ENCODE results near the gene ANKRD22.
"Not testable (repeated sequence)": the region's sequence is repeated elsewhere in the genome, so short reads cannot be mapped to it uniquely, and the experiment has no call there.

The ANKRD22 gene

DNA sequence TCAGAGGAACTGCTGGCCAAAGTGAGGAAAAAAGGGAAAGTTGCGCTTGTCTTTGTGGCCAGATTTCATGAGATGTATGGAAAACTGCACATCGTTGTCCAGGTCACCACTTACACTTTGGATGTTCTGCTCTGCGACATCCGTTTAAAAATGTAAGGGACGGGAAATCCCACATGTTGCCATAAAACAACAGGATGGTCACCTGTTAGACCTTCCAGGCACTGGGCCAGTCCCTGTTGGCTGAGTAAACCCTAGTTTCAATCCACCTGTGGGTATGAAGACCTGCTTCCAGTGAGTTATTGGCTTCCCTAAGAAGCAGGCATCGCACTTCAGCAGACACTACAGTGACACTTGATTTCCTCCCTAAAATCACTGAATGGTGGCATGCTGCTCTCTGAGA, 25.7 kb upstream of the ANKRD22 start:
- DNase-seq (ENCODE audit: low spot score): no peak

DNA sequence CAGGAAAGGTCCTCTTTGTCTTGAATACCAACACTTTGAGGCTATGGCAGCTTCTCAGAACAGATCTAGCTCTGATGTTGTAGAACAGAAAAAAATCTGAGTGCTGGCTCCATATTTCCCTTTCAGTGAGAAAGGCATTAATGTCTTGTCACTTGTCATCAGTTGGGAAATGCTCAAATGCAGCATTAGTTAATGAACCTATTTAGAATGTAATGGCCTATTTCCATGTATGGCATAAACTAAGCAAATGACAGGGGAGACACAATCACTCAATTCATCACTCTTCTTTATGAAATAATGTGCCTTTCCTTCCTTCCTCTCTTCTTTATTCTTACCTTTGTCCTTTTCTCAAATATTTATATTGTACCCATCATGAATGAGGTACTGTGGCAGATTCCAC, 23.4 kb upstream of the ANKRD22 start:
- no peak for DNase-seq (ENCODE audit: low spot score)

DNA sequence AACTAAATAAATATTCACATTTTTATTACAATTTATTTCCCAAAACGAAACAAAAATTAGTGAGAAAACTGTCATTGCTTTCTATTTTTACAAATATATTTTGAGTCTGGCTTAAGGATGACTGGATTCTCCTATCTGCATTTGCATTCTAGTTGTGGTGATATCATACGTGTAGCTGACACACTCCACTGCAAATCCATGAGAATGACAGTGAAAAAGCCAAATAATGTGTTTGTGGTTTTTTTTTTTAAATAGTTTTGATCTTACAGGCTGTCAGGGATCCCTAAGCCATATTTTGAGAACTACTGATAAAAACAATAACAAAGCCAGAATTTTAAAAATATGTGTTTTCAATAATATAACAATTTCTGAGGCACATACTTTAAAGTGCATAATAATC, 22.6 kb upstream of the ANKRD22 start:
- no peak for DNase-seq (ENCODE audit: low spot score)

DNA sequence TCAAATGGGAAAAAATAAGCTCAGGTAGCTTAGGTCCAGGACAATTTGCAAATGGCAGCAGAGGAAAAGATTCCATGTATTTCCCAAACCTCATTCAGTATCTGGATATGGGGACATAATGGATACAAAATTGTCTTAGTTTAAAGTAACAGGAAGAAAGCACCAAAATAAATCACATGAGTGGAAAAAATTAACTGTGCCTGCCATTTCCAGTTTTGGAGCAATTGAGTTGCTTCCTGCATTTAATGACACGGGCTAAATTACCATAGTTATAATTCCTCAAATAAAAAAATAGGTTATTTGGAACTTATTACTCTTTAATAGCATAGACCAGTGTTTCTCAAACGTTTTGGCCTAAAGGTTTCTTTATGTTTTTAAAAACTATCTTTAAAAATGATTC, 22.1 kb upstream of the ANKRD22 start:
- DNase-seq (ENCODE audit: low spot score): no peak

DNA sequence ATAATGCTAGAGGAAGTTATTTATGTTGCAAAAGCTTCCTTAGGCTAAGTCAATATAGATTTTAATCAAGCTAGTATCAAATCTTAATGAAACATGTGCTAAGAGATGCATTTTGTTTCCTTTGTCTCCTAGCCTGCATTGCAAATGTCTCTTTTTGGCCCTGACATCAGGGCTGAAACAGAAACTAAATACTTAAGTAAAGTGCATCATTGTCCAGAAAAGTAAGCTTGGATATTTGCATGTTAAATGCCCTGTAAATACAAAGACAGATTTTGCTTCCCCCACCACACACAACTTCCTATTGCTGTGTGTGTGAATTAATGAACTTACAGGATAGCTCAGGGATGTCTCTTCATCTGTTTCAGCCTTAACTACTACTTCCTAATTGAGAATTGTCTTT, 18.4 kb upstream of the ANKRD22 start:
- no peak for DNase-seq (ENCODE audit: low spot score)

DNA sequence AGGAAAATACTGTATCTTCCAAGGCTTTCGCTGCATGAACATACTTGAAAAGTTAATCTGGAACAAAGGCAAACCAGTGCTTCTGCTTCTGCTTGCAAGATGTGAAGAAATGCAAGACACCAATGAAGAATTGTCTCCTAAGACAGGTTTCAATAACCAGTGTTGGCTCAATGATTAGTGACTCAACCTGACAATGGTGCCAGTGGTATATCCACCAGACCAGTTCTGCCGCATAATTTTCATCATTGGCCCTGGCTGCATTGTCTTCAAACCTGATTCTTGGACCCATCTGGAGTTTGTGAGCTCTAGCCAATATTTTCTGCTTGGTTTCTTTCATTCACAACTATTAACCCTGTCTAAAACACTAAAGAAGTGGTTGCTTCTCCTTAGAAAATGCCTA, 14.8 kb upstream of the ANKRD22 start:
- DNase-seq (ENCODE audit: low spot score): no peak

DNA sequence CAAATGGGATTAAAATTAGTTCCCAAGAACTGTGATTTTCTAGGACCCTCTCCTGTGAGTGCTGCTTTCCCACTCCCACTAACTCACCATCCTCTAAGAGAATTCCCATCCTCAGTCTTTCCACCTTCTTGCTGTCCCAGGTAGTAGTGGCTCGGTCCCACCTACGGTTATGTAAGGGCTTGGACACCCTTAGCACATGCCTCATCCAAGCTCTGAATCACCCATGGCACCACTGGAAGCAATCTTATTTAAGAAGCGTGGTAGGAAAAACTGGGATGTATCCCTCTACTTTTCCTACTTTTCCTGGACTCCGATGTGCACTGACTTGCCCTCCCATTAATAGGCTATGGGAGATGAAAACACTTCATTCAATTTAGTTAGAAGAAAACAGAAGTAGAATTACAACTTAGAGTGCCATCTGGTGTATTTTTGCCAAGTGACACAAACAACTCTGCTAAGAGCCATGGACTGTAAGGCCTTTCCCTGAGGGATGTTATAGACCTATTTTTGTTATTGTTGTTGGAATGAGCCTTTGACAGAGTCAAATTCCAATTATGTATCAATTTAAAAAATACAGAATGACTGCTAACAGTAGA, 13.7 kb upstream of the ANKRD22 start:
- no peak for DNase-seq (ENCODE audit: low spot score)

DNA sequence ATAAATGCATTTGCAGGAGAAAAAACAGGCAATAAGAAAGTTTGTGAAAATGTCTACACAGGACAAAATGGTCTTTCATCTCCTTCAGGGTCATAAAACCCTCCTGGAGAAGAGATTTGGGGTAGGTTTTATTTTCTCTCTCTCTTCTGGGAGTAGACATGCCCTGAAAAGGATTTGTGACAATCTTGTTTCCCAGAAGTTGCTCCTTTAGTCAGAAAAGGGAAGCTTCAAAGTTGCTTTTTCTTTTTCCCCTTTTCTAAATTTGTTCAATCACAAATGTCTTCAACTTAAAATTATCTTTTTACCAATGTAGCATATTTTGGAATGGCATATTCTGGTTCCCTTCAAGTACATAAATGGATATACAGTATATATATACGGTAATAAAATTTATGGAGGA, 9.4 kb upstream of the ANKRD22 start:
- DNase-seq (ENCODE audit: low spot score): no peak

DNA sequence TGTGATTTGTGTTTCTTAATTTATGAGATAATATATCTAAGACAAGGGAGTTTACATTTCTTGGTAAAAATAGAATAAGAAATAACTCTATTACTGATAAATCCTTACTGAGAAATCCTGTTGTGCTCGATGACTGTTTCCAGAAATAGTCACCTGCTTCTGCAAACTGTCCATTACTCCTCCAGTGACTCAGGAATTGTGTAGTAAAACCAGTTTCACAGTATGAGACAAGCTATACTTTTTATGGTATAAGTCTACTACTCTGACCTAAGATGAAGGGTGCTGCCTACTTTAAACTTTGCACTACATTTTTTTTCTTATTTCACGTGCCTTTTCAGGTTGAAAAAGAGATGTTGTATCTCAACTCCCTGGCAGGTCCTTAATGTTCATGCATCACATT, 6.8 kb upstream of the ANKRD22 start:
- no peak for DNase-seq (ENCODE audit: low spot score)

DNA sequence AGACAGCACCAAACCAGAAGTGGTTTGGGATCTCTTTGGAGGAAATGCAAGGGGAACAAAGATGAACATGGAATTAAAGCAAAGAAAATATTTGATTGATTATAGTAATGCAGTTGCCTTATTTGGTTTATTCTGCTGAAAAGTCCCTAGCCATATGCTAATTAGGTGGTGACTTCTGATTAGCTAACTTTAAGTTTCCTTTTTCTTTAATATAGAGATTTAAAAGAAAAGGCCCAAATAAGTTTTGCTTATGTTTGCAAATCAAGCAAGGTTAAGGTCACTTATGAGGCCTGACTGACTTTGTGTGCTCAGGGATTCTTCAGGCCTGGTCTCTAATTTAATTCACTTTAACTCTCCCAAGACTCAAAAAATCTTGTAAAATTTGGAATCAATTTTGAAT, 6.2 kb upstream of the ANKRD22 start:
- DNase-seq (ENCODE audit: low spot score): no peak

DNA sequence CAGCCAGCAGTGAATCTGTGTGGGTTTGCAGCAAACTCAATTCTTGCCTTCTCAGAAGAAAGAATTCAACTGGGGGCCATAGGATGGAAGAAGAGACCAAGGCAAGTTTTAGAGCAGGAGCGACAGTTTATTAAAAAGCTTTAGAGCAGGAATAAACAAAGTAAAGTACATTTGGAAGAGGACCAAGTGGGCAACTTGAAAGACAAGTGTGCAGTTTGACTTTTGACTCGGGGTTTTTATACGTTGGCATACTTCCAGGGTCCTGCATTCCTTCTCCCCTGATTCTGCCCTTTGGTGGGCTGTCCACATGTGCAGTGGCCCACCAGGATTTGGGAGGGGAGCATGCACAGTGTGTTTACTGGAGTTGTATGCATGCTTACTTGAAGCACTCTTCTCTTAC, 3.0 kb upstream of the ANKRD22 start:
- DNase-seq (ENCODE audit: low spot score): no peak

DNA sequence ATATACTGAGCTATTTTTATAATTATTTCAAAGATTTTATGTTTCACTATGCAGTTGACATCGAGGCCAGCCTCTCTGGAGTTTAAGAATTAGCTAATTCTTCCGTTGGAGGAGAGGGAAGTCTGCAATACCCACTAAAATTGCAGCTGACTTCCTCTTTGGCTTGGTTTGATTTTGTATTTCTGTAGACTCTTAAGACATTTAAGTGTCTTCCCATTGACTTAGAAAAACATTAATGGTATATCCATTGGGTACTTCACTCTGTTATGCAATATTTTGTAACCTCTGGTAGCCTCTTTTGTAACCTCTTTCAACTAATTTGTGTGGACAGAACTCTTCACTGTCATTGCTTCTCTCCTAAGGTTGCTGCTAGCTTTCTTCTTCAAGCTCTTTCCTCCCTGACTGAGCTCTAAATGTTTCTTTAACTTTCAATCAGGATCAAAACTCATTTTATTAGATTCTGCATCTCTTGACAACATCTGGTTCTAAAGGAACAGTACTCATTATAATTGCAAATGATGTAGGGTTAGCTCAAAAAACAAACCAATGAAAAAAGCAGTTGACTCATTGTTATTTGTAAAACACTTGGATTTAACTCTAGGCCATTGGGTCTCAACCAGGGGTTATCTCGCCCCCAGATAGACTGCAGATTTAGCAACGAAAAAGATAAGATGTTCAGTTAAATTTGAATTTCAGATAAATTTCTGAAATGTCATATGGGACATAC, 1.7 kb upstream of the ANKRD22 start:
- no peak for DNase-seq (ENCODE audit: low spot score)

DNA sequence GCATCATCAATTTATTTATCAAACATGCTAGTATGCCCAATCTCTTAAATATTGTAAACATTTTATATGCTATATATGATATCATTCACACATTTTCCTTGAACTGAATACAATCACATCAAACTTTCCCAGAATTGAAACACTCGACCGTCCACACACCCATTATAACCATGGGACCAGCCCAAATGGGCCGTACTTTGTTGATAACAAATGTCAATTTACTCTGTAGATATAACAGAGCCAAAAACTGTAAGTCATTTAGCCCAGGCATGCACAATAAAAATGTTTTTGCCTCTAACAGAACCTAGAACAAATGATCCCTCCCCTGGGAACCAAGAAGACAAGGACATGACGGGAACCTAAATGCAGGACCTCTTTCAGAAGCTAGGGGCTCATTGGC, 683 bp upstream of the ANKRD22 start:
- DNase-seq (ENCODE audit: low spot score): no peak

DNA sequence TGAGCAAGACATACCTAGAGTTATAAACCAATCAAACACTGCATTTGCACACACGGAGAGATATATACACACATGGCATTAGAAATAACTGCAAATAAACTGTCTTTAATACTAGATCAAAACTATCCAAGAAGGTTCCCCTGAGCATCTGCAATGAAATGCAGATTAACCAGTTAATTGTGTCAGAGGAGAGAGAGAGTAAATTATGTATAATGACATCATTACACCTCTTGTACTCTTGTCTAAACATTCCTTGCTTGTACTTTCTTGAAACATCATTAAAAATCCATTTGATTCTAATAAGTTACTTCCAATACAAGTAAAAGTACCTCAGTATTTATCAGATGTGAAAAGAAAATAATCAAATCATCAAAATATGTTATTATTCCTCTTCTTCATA, 932 bp downstream of the ANKRD22 start:
- DNase-seq (ENCODE audit: low spot score): no peak

DNA sequence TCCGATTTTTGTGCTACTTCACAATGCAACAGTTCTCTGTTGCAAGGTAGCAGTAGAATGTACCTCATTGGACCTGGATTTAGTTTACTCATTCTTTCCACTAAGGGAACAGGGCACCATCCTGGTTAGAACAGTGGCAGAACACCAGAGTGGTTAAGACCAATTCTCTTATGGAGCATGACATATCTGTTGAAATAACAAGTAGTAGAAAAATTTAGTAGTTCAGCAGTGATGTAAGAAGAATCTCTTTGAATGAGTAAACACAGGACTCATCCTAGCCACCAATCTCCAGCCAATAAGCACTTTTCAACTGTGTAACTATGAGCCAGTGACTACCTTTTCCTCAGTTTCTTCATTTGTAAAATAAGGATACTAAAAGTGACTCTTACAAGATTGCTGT, 2.4 kb downstream of the ANKRD22 start:
- DNase-seq (ENCODE audit: low spot score): no peak

DNA sequence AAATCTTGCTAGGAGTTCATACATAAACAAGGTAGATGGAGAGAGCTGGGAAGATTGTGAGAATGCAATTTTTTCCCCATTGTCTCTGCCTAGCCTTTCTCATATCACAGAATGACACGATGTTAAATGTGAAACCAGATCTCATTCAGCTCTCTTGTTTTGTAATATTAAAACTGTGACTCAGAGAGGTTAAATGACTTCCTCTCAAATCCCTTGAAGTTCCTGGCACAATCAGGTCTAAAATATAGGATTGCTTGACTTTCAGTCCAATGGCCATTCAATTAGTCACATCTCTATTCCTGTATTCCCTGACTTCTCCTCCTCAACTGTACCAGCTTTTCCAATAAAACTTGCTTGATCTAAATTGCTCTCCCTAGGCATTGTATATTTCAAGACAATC, 3.1 kb downstream of the ANKRD22 start:
- DNase-seq (ENCODE audit: low spot score): no peak

DNA sequence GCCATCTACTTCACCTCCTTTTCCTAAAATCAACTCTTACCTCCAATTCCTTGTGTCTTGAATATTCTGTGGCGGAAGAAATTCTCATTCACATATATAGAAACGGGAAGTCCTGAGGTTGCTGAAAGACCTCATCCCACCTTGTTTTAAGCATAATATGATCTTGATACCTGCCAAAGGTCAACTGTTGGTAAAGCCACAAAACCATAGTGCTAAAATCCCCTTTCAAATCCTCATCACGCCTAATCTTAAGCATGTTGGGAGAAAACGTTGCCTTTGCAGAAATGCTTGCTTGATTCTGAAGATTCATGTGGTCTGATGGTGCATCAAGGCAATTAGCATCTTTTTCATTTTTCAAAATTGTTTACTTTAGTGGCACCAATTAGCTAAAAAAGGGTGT, 8.5 kb downstream of the ANKRD22 start:
- DNase-seq (ENCODE audit: low spot score): no peak

DNA sequence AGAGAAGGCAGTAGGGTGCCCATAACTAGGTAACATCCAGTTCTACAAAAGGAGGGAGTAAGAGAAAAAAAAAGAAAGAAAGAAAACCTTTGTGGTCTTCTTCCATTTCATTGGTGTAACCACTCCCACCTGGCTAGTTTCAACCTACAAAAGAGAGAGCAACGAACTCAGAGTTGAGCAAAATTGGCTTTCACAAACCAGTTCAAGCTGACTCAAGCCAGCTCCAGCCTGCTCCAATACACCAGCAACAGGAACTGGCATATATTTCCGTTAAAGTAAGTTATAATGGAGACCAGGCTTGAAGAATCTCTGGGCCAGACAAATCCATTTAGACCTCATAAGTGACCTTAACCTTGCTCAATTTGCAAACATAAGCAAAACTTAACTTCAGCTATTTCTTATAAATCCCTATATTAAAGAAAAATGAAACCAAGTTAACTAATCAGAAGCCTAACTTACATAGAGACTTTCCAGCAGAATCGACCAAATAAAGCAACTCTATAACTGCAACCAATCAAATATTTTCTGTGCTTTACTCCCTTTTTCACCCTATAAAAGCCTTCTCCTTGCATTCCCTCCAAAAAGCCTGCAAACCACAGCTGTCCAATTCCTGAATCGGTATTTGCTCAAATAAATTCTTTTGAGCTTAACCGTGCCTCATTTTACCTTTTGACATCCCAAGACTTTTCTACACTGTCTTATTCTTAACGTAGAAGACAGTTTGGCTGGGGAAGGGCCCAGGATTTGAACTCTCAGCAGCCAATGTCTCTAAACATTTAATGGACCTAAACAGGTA, 10.1 kb downstream of the ANKRD22 start:
- DNase-seq (ENCODE audit: low spot score): no peak

DNA sequence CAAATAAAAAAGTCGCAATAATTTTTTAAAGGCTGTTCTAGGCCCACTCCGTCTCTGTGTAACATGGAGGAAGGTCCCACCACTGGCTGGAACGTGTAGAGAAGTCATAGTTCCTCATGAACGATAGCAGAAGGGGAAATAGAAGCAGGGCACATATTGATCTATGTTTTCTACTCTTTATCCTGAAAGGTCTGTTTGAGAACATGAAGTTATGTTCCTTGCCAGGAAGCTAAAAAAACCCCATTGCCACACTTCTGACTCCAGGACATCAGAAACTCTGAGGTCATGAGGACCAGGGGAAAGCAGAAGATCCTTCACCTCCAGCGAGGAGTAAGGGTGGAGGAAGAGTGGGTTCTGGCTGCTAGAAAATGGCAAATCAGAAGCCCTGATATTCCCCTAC, 10.8 kb downstream of the ANKRD22 start:
- DNase-seq (ENCODE audit: low spot score): no peak

DNA sequence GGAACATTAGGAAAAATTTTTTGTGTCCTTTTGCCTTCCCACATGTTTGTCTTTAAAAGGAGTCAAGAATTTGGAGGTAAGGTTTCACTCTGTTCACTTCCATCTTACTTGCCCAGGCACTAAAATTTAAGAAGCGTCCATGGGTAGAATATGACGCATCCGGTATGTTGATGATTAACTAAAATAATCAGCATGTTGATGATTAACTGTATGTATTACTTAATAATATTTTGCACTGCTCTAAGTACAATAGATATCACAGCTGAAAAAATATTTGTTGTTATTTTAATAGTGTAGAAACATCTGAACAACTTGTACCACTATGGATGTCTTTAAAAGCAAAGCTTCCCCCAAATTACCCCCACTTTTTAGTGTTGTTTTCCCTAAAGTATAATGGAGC, 11.5 kb downstream of the ANKRD22 start:
- DNase-seq (ENCODE audit: low spot score): no peak

DNA sequence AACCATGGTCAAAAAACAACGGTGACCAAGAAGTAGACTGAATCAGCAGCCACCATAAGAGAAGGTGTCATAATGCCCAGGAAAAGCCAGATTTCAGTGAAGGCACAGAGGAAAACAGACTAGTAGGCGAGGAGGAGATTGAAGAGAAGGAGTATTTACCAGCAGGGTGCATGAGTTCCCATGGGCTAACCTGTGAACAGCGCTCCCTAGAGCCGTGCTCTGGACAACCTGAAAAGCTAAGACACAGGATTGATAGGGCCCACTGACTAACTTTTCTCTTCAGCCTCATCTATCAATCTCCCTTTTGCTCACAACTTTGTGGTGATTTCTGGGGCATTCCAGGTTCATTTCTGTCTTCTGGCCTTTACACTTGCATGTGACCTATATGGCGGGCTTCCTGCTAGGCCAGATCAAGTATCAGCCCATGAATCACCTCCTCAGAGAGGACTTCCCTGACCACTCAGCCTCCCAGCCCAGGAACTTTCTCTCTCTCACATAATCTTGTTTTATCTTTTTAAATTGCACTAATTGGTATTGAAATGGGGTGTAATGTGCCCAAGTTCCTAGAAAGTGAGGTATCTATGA, 12.8 kb downstream of the ANKRD22 start:
- DNase-seq (ENCODE audit: low spot score): no peak

DNA sequence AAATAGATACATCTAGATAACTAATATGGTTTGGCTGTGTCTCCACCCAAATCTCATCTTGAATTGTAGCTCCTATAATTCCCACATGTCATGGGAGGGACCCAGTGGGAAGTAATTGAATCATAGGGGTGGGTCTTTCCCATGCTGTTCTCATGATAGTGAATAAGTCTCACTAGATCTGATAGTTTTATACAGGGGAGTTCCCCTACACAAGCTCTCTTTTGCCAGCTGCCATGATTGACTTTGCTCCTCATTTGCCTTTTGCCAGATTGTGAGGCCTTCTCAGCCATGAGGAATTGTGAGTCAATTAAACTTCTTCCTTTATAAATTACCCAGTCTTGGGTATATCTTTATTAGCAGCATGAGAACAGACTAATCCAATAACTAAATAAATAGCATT, 14.0 kb downstream of the ANKRD22 start:
- not testable (repeated sequence) for DNase-seq (ENCODE audit: low spot score)

DNA sequence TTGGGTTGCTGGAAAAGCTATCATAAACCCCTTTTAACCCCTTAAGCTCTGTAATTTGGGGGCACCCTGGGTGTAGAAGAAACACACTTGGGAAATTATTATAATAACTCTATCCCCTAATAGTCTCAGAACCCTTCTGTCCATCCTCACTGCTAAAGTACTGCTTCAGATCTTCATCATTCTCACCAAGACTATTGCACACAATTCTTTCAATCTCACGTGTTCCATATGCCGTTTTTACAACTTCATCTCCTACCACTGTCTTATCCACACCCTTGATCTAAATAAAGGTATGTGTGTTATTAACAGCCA, 15.8 kb downstream of the ANKRD22 start:
- no peak for DNase-seq (ENCODE audit: low spot score)
